ENCODE measurements around the gene NECTIN1.

DNA sequence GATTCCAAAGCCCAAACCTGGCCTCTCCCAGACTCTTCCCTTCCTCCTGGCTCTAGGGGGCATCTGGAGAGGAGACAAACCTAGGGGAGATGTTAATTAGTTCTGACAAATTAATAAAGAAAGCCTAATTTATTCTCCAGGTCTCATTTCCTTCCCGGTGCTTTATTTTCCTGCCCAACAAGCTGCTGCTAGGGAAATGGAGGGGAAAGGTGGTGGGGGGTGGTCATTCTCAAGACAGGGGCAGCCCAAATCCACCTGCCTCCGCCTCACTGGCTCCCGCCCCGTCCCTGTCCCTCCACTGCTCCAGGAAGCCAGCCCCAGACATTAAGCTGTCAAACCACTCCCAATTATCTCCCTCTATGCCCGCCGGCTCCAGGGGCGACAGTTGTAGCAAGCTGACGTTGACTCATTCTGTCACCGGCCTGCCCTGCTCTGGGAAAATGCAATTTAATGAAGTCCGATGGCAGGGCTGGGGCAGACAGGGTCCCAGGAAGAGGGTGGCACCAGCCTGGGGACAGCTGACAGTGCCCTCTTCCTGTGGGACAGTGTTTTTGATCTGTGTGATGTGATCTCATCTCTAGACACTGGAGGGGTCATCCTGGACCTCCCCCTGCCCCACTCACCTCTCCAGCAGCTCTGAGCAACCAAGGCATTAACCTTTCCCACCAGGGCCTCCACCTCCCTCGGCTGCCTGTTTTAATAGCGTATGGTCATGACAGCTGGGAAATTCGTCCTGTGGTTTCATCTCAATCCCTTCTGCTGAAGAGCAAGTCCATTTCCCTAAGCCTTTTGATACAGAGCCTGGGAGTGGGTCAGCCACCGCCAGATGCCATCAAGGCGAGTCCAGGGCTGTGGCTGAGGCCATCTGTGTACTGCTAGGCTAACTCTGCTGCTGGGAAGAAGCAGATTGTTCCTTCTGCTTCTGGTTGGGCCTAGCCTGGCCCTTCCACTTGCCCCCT, 27.1 kb downstream of the NECTIN1 start:
- TF ChIP-seq, protein P1, sequence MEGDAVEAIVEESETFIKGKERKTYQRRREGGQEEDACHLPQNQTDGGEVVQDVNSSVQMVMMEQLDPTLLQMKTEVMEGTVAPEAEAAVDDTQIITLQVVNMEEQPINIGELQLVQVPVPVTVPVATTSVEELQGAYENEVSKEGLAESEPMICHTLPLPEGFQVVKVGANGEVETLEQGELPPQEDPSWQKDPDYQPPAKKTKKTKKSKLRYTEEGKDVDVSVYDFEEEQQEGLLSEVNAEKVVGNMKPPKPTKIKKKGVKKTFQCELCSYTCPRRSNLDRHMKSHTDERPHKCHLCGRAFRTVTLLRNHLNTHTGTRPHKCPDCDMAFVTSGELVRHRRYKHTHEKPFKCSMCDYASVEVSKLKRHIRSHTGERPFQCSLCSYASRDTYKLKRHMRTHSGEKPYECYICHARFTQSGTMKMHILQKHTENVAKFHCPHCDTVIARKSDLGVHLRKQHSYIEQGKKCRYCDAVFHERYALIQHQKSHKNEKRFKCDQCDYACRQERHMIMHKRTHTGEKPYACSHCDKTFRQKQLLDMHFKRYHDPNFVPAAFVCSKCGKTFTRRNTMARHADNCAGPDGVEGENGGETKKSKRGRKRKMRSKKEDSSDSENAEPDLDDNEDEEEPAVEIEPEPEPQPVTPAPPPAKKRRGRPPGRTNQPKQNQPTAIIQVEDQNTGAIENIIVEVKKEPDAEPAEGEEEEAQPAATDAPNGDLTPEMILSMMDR (conservative IDR thresholded peaks at IDR 0.05; ENCODE audit: low read length), result no peak
- no peak for TF ChIP-seq EZH2phosphoT487 (IDR thresholded peaks at IDR 0.05; ENCODE audit: borderline replicate concordance, low read depth, low read length)

Data from OCI-LY7 (cell line).